MM.1S (cell line): ENCODE measurements around the gene APPL2.

ENCODE experiments used
- DNase-seq: peaks from one replicate; pipeline ENCODE4 v3.0.0-alpha.2; 2015
- H2AFZ ChIP-seq: fragments of 300-600 bp; sonication (generic); 2 replicates; pipeline ENCODE4 v1.6.0; 2016; ENCODE audit warnings: antibody characterized with exemption, low read length
- H3F3A ChIP-seq: fragments of 300-600 bp; sonication (generic); 2 replicates; pipeline ENCODE4 v1.6.1; 2016; ENCODE audit warnings: mild to moderate bottlenecking, antibody characterized with exemption, low read length, moderate library complexity, mixed read lengths; ENCODE audit not compliant: insufficient read depth
- H3K27ac ChIP-seq: fragments of 300-600 bp; sonication (generic); 2 replicates; pipeline ENCODE4 v1.5.1; 2016; ENCODE audit warnings: mild to moderate bottlenecking, low read length
- H3K27me3 ChIP-seq: fragments of 300-600 bp; sonication (generic); replicated peaks from 2 replicates; pipeline ENCODE4 v1.6.0; 2016; ENCODE audit warnings: low read length; ENCODE audit not compliant: insufficient read depth
- H3K36me3 ChIP-seq: fragments of 300-600 bp; sonication (generic); replicated peaks from 2 replicates; pipeline ENCODE4 v1.6.1; 2016; ENCODE audit warnings: mild to moderate bottlenecking, low read length, mixed read lengths; ENCODE audit not compliant: insufficient read depth
- H3K4me1 ChIP-seq: fragments of 300-600 bp; sonication (generic); 2 replicates; pipeline ENCODE4 v1.6.1; 2016; ENCODE audit warnings: low read length, mixed read lengths
- H3K4me2 ChIP-seq: fragments of 300-600 bp; sonication (generic); 2 replicates; pipeline ENCODE4 v1.6.0; 2016; ENCODE audit warnings: low read depth, low read length
- H3K4me3 ChIP-seq: fragments of 300-600 bp; sonication (generic); 2 replicates; pipeline ENCODE4 v1.5.1; 2016; ENCODE audit warnings: low read length, mixed read lengths
- H3K79me2 ChIP-seq: fragments of 300-600 bp; sonication (generic); 2 replicates; pipeline ENCODE4 v1.6.1; 2016; ENCODE audit warnings: mixed run types, low read length, mixed read lengths
- H3K9ac ChIP-seq: fragments of 300-600 bp; sonication (generic); 2 replicates; pipeline ENCODE4 v1.6.1; 2016; ENCODE audit warnings: low read length, mixed read lengths
- H3K9me2 ChIP-seq: fragments of 300-600 bp; sonication (generic); replicated peaks from 2 replicates; pipeline ENCODE4 v1.6.1; 2016; ENCODE audit warnings: mild to moderate bottlenecking, low read length, mixed read lengths; ENCODE audit not compliant: insufficient read depth
- H3K9me3 ChIP-seq: fragments of 300-600 bp; sonication (generic); replicated peaks from 2 replicates; pipeline ENCODE4 v1.6.1; 2016; ENCODE audit warnings: mild to moderate bottlenecking, low read length, mixed read lengths; ENCODE audit not compliant: insufficient read depth
- H4K20me1 ChIP-seq: fragments of 300-600 bp; sonication (generic); 2 replicates; pipeline ENCODE4 v1.6.1; 2016; ENCODE audit warnings: mild to moderate bottlenecking, low read length, moderate library complexity, mixed read lengths; ENCODE audit not compliant: insufficient read depth
- EZH2 ChIP-seq: fragments of 300-600 bp; sonication (generic); optimal IDR thresholded peaks from 2 replicates; pipeline ENCODE3; 2017; ENCODE audit warnings: low read depth, mild to moderate bottlenecking, antibody characterized with exemption, low read length, mixed read lengths
- EZH2phosphoT487 ChIP-seq: fragments of 300-600 bp; sonication (generic); IDR thresholded peaks from 2 replicates; pipeline ENCODE4 v1.6.1; 2018; ENCODE audit warnings: antibody characterized with exemption, low read length
- TF ChIP-seq, protein P1 (sequence below): fragments of 300-600 bp; sonication (generic); IDR thresholded peaks from 2 replicates; pipeline ENCODE4 v1.5.1; 2016; ENCODE audit warnings: antibody characterized with exemption, low read length, mixed read lengths

The APPL2 gene

DNA sequence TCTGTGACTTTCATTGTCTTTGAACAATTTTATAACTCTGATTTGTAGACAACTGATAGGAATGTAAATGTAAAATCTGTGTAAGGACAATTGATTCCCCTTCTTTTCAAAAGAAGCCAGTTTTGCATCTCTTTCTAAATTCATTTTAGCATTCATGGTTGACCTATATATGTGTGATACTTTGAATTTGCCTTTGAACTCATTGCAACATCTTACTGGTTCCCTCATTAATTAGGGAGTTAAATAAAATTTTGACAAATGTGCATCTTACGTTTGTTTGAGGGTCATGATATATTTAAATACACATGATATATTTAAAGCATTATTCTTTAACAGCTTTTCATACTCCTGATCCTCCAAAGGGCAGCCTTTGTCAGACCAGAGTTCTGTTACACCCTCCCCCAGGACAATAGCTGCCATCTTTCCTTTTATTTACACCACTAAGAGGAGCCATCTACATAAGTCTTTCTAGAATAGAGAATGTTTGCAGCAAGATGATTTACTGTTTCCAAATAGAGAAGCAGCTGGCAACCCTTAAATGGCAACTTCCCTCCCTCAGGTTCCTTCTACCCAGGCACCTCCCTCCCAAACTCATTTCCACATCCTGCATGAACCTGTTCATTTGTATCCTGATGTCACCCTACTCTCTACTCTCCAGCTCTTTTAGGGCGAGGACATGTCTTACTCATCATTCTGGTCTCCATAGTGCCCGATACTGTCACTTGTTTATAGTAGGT is 40.2 kb upstream of the APPL2 start:
- H3K79me2 ChIP-seq, result no peaks in the 10 kb centered on the region
- H3K9ac ChIP-seq, result no peak overlapping the region
- H4K20me1 ChIP-seq, result no peaks in the 10 kb centered on the region
- H3K4me1 ChIP-seq, result no peaks in the 10 kb centered on the region
- no peaks in the 10 kb centered on the region for H3F3A ChIP-seq
- H3K36me3 ChIP-seq, result no peaks in the 10 kb centered on the region
- DNase-seq, result no peak
- no peak overlapping the region for H2AFZ ChIP-seq
- no peaks in the 10 kb centered on the region for H3K9me2 ChIP-seq
- TF ChIP-seq EZH2phosphoT487 (no peak), EZH2 (no peak)
- TF ChIP-seq, protein P1, sequence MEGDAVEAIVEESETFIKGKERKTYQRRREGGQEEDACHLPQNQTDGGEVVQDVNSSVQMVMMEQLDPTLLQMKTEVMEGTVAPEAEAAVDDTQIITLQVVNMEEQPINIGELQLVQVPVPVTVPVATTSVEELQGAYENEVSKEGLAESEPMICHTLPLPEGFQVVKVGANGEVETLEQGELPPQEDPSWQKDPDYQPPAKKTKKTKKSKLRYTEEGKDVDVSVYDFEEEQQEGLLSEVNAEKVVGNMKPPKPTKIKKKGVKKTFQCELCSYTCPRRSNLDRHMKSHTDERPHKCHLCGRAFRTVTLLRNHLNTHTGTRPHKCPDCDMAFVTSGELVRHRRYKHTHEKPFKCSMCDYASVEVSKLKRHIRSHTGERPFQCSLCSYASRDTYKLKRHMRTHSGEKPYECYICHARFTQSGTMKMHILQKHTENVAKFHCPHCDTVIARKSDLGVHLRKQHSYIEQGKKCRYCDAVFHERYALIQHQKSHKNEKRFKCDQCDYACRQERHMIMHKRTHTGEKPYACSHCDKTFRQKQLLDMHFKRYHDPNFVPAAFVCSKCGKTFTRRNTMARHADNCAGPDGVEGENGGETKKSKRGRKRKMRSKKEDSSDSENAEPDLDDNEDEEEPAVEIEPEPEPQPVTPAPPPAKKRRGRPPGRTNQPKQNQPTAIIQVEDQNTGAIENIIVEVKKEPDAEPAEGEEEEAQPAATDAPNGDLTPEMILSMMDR, result no peak
- H3K27ac ChIP-seq, result no peak overlapping the region
- H3K4me2 ChIP-seq, result no peak overlapping the region
- no peak overlapping the region for H3K4me3 ChIP-seq
- H3K9me3 ChIP-seq, result no peaks in the 10 kb centered on the region
- no peaks in the 10 kb centered on the region for H3K27me3 ChIP-seq

DNA sequence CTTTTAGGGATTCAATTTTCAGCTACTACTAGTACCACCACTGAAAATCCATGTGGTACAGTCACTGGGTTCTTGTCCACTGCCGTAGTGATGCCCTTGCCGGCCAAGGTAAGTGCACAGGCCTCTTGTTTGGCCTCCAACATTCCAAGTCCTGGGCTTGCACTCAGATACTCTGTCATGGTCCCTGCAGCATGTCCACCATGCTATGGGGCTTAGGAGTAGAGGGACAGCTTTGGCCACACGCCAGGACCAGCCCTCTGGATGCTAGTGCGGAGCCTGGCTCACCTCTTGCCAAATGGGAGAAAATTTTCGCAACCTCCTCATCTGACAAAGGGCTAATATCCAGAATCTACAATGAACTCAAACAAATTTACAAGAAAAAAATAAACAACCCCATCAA is 38.6 kb upstream of the APPL2 start:
- Histone ChIP-seq H3K4me3 (no peak overlapping the region), H3K4me2 (no peak overlapping the region), H4K20me1 (no peaks in the 10 kb centered on the region), H3K9me2 (no peaks in the 10 kb centered on the region), H3K79me2 (no peaks in the 10 kb centered on the region), H3K27ac (no peak overlapping the region), H3K36me3 (no peaks in the 10 kb centered on the region), H3K4me1 (no peaks in the 10 kb centered on the region), H3K27me3 (no peaks in the 10 kb centered on the region), H3K9me3 (no peaks in the 10 kb centered on the region), H2AFZ (no peak overlapping the region), H3K9ac (no peak overlapping the region), H3F3A (no peaks in the 10 kb centered on the region)
- DNase-seq, result no peak
- no peak for TF ChIP-seq EZH2
- TF ChIP-seq, protein P1, result no peak
- no peak for TF ChIP-seq EZH2phosphoT487

DNA sequence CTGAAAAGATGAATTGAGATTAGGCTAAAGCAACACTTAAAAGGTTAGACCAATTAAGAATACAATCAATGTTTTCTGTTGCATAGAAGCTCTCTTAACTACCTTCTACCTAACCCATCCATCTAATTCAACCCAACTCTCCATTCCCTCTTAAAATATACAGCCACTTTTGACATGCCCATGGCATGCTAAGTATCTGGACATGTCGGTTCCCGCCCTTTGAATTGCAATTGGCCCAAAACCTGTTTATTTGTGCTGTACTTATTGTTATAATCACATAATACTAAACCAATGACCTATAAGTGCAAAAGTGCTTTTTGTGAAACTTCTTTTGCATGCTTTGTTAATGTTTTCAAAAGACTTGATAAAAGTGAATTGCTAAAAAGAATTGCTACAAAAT is 37.6 kb upstream of the APPL2 start:
- Histone ChIP-seq H3K9ac (no peak overlapping the region), H3K4me2 (no peak overlapping the region), H3K36me3 (no peaks in the 10 kb centered on the region), H3K27ac (no peak overlapping the region), H2AFZ (no peak overlapping the region), H3K27me3 (no peaks in the 10 kb centered on the region), H3F3A (no peaks in the 10 kb centered on the region), H4K20me1 (no peaks in the 10 kb centered on the region), H3K9me3 (no peaks in the 10 kb centered on the region), H3K4me1 (no peaks in the 10 kb centered on the region), H3K9me2 (no peaks in the 10 kb centered on the region), H3K4me3 (no peak overlapping the region), H3K79me2 (no peaks in the 10 kb centered on the region)
- no peak for DNase-seq
- TF ChIP-seq, protein P1, result no peak
- TF ChIP-seq EZH2, result no peak
- TF ChIP-seq EZH2phosphoT487, result no peak
